Cerebellar nuclear complex (tissue), 1 donor: Measurements from ENCODE around the gene CLTCL1.

ENCODE experiments used
- DNase-seq, 2 experiments: peaks; one replicate each; lab custom pipeline; 2025; lab: John Stamatoyannopoulos, UW

CLTCL1 gene

DNA sequence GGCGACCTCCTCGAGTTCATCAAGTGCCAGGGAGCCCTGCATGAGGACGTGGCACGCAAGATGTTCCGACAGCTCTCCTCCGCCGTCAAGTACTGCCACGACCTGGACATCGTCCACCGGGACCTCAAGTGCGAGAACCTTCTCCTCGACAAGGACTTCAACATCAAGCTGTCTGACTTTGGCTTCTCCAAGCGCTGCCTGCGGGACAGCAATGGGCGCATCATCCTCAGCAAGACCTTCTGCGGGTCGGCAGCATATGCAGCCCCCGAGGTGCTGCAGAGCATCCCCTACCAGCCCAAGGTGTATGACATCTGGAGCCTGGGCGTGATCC is 159.9 kb downstream of the CLTCL1 start:
- DNase-seq: no peak

DNA sequence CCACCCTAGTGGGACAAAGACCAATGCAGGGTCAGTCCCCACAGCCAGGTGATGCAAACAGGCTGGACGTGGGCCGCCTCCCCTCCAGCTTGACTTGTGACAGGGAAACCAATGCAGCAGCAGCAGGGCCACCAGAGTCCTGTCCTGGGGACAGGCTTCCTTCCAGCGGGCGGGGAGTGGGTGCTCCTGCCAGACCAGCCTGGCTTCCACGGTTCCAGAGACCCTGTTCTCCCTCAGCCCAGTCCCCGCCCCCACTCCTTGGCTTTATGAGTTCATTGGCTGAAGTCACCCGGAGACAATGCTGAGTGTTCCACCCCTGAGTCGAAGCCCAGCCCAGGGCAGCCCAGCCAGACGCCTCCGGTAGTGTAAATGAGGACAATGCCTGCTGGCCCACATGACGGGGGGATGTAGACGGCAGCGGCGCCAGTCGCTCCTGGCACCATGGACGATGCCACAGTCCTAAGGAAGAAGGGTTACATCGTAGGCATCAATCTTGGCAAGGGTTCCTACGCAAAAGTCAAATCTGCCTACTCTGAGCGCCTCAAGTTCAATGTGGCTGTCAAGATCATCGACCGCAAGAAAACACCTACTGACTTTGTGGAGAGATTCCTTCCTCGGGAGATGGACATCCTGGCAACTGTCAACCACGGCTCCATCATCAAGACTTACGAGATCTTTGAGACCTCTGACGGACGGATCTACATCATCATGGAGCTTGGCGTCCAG is 160.4 kb downstream of the CLTCL1 start, which contains the start of gene TSSK2:
TSSK2 (plus strand) TSS at position 350 of the 726 bp plus-strand sequence; CDS start at position 442, 92 bp downstream.
- DNase-seq: no peak

DNA sequence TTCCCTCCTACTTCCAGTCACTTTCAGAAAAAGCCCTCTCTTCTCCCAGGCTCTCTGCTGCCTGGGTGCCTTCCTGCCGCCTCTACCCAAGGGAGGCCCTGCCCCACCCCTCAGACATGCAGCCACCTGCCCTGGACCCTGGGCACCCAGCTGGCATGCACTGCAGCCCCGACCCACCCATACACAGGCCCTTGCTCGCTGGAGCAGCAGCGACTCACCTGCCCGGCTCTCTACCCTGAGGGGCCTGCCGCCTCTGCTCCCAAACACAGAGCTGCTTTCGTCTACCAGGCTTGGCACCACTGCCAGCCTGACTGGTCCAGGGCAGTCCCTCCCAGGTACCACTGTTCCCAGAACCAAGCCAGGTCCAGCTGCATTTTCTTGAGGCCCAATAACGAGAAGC is 161.6 kb downstream of the CLTCL1 start:
- DNase-seq: no peak
